ENCODE measurements around the gene EYS. TPM values are rescaled to one million over a fixed set of nuclear protein-coding genes. Genes with fewer than 3 reads are reported as not detected.

The EYS gene
- total and polyA plus RNA-seq, 2 of the 8 experiments (the other 6 are each of a cell fraction or from before 2014, with no cell fraction given), result 0.05 to 0.13 TPM

DNA sequence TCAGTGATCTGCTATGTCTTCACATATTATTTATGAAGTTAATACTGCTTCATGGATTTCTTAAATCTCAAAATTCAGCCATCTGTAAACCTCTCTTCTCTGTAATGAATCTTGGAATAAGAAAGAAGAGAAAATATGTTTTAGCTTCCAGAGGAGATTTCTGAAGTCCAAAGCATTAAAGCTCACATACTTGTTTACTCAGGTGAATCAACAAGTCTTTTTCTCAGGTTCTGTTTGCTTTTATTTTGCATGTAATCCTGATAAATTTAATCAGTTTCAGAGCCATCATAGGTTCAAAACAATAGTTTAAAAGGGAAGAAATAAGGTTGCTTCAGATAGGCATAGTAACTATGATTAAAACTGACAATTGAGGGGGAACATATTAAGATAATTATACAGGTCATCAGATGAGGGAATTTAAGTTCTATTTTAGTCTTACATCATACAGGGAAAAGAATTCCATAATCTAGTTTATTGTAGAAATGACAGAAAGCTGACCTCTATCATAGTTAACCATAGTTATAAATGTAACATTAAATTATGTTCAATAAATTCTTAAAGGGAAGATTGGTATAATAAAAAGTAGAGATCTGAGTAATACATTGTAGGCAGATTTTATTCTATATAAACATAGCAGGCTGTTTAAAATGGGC is 716.2 kb downstream of the EYS start:
- no peak overlapping the region for H2AFZ ChIP-seq (ENCODE audit: low read length)
- no peak overlapping the region for H2BK20ac ChIP-seq (ENCODE audit: low read length)
- no peak overlapping the region for H2BK5ac ChIP-seq (ENCODE audit: low read depth, low read length)
- H3K4ac ChIP-seq (replicated peaks; ENCODE audit: insufficient read length, low read depth, low read length), result no peak overlapping the region
- no peak overlapping the region for H4K5ac ChIP-seq (ENCODE audit: insufficient read length, low read depth, low read length)
- H3K23me2 ChIP-seq (ENCODE audit: low read depth, low read length), result no peaks in the 10 kb centered on the region
- H3K56ac ChIP-seq (replicated peaks; ENCODE audit: insufficient read length, low read depth, low read length), result no peak overlapping the region
- no peak overlapping the region for H2AK5ac ChIP-seq (ENCODE audit: low read depth, low read length)
- no peaks in the 10 kb centered on the region for H3K79me2 ChIP-seq (ENCODE audit: control insufficient read depth in 1 of 2, insufficient read depth in 2 of 2, low read length in 2 of 2)
- no peak overlapping the region for H2BK12ac ChIP-seq (ENCODE audit: low read depth, low read length)
- H4K91ac ChIP-seq (replicated peaks; ENCODE audit: insufficient read length, low read length), result no peak overlapping the region
- H4K8ac ChIP-seq (ENCODE audit: extremely low read depth, insufficient read depth, low read length), result no peak overlapping the region
- FAIRE-seq (no peak), DNase-seq (ENCODE audit: low read depth in 1 of 2, low spot score in 2 of 2) (no peak)
- no peak overlapping the region for H2BK120ac ChIP-seq (replicated peaks; ENCODE audit: low read depth, low read length)
- ChIA-PET CTCF (ENCODE audit: partially characterized antibody) (interaction anchor here (1.1 kb wide), 1 partner anchor 16 kb away, joined by 3 read pairs; no protein-coding TSS in a partner anchor), POLR2A (ENCODE audit: partially characterized antibody) (no interaction called here)
- no peaks in the 10 kb centered on the region for H4K20me1 ChIP-seq (replicated peaks in 1 of 2; ENCODE audit: control insufficient read depth in 1 of 2, insufficient read depth in 2 of 2, low read length in 2 of 2)
- no peak overlapping the region for H3K14ac ChIP-seq (ENCODE audit: insufficient read length)
- no peaks in the 10 kb centered on the region for H3K4me1 ChIP-seq (replicated peaks in 1 of 4; ENCODE audit: control insufficient read depth in 3 of 4, insufficient read depth in 4 of 4, low read length in 3 of 4)
- H2BK15ac ChIP-seq (ENCODE audit: low read length), result no peak overlapping the region
- no peak overlapping the region for H3K9ac ChIP-seq (replicated peaks in 1 of 4; ENCODE audit: extremely low read depth in 1 of 4, low read depth in 3 of 4, low read length in 3 of 4)
- no peaks in the 10 kb centered on the region for H3K9me3 ChIP-seq (ENCODE audit: insufficient read depth in 2 of 2, low read depth in 1 of 2, low read length in 1 of 2)
- no peak overlapping the region for H3K18ac ChIP-seq (ENCODE audit: extremely low read depth, low read length)
- H3K4me2 ChIP-seq (ENCODE audit: insufficient read depth in 1 of 2, low read depth in 2 of 2, low read length in 2 of 2), result no peak overlapping the region
- no peak overlapping the region for H3K27ac ChIP-seq (ENCODE audit: low read depth, low read length)
- no peaks in the 10 kb centered on the region for H3K79me1 ChIP-seq (ENCODE audit: low read depth, low read length)
- no peaks in the 10 kb centered on the region for H3K36me3 ChIP-seq (ENCODE audit: control insufficient read depth in 2 of 4, insufficient read depth in 4 of 4, low read length in 3 of 4)
- H3K27me3 ChIP-seq (replicated peaks in 1 of 4; ENCODE audit: control insufficient read depth in 3 of 4, extremely low read depth in 1 of 4, insufficient read depth in 3 of 4, low read length in 3 of 4), result no peaks in the 10 kb centered on the region
- H3K23ac ChIP-seq (ENCODE audit: insufficient read length), result no peak overlapping the region
- H3K4me3 ChIP-seq (ENCODE audit: extremely low read depth in 1 of 4, insufficient read depth in 2 of 4, low read depth in 3 of 4, low read length in 4 of 4), result no peak overlapping the region
- no peak for TF ChIP-seq RBBP5 (IDR thresholded peaks at IDR 0.05; ENCODE audit: borderline replicate concordance, low read depth, low read length)
- TF ChIP-seq GTF2F1 (IDR thresholded peaks at IDR 0.05; ENCODE audit: borderline replicate concordance, low read depth, low read length), result no peak
- TF ChIP-seq SRF (IDR thresholded peaks at IDR 0.05; ENCODE audit: low read depth, low read length), result no peak
- no peak for TF ChIP-seq CHD2 (IDR thresholded peaks at IDR 0.05; ENCODE audit: low read length)
- no peak for TF ChIP-seq MAFK (IDR thresholded peaks at IDR 0.05; ENCODE audit: low read depth, low read length)
- no peak for TF ChIP-seq TBP (IDR thresholded peaks at IDR 0.05; ENCODE audit: low read depth, low read length)
- no peak for TF ChIP-seq BRCA1 (IDR thresholded peaks at IDR 0.05; ENCODE audit: low read depth, low read length)
- TF ChIP-seq KDM5A (IDR thresholded peaks at IDR 0.05; ENCODE audit: low read length), result no peak
- no peak for TF ChIP-seq MAX (IDR thresholded peaks at IDR 0.05)
- TF ChIP-seq SIX5 (IDR thresholded peaks at IDR 0.05; ENCODE audit: low read depth, low read length), result no peak
- TF ChIP-seq SP2 (IDR thresholded peaks at IDR 0.05; ENCODE audit: low read length), result no peak
- no peak for TF ChIP-seq ATF3 (IDR thresholded peaks at IDR 0.05; ENCODE audit: insufficient read depth, low read depth, low read length)
- TF ChIP-seq POLR2A (IDR thresholded peaks at IDR 0.05; ENCODE audit: control extremely low read depth in 1 of 2, low read depth in 2 of 2, low read length in 2 of 2), result no peak
- TF ChIP-seq TAF7 (optimal IDR thresholded peaks at IDR 0.05; ENCODE audit: borderline replicate concordance, low read depth, low read length), result no peak
- no peak for TF ChIP-seq POLR2AphosphoS5 (IDR thresholded peaks at IDR 0.05; ENCODE audit: low read depth, low read length)
- no peak for TF ChIP-seq RFX5 (IDR thresholded peaks at IDR 0.05; ENCODE audit: borderline replicate concordance, low read depth, low read length)

Data from H1 (cell line).